Left renal cortex interstitium (tissue), 4 donors: ENCODE data around the gene TSPAN14. TPM values are rescaled to one million over a fixed set of nuclear protein-coding genes. Genes with fewer than 3 reads are reported as not detected.
"Not testable (repeated sequence)": the region's sequence is repeated elsewhere in the genome, so short reads cannot be mapped to it uniquely, and the experiment has no call there.

ENCODE experiments used
- DNase-seq, 4 donors: peaks; one replicate each; pipeline ENCODE4 v3.0.0-alpha.2; 2013; ENCODE audit warnings: low read depth in 4 of 4, low spot score in 2 of 4, missing footprints in 1 of 4
- polyA plus RNA-seq, 4 donors: library from polyadenylated mRNA; unstranded; fragments of 120-200 nt; gene quantifications; one replicate each; pipeline ENCODE4 v1.2.1, GENCODE V29; 2013; ENCODE audit not compliant: insufficient read length in 4 of 4

The TSPAN14 gene
- polyA plus RNA-seq, 4 donors = 78.7 to 98.0 (median 91.3) TPM

DNA sequence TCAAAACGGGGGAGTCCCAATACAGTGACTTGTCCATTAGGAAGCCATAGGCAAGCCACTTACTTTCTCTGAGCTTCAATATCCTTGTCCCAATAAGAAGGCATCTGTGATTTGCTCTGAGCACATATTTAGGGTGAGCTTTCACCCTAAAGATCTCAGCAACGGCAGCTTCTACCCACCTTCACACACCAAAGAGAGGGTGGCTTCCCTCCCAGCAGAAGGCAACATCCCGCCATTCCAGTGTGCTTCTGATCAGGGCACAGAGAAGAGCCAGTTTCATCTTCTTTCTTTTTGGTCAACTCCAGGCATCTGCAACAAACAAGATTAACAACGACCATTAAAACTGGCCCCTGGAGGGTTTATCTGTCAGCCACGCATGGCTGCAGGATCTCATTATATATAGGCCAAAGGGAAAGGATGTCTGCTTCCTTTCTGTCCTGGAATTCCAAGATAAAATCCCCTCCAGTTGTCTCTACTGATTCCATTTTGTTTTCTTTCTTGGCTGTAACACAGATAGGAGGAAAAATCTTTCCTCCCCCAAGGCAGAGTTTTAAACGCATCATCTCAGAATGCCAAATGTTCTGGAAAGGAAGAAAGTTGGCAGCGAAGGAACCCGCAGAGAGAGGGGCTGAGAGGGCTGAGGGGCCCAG is 83.1 kb downstream of the TSPAN14 start:
- DNase-seq = no peak

DNA sequence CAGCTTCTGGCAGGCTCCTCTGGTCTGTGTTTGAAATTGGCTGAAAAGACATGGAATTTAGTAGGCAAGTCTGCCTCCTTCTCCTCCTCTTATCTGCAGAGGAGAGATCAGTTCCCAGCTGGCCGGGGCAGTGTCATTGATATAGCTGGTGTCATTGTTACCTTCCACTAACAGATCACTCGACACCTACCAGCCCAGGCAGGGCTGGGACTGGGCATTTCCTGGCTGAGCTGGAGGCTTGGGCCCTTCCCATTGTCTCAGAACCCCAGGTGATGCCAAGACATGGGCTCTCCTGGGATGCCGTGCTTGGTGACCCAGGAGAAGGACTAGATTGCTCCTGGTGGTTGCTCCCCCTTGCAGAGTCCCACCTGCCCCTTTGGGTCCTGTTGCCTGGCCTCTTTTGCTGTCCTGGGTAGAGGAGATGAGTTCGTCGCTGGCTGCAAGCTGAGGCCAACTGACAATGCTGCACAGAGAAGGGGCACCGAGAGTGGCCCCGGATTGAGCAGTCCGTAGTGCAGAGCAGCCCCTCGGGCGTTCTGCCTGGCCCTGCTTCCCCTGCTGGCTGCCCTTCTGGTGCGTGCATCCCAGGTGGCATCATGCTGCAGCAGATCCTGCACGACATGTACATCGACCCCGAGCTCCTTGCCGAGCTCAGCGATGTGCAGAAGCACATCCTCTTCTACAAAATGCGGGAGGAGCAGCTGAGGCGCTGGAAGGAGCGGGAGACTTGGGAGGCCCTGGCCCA is 83.8 kb downstream of the TSPAN14 start, which contains the start of gene SH2D4B:
Gene SH2D4B, plus strand, starts transcription at position 167 of the 745 bp plus-strand sequence. Its CDS starts 430 bp downstream, at position 597.
- no peak for DNase-seq

DNA sequence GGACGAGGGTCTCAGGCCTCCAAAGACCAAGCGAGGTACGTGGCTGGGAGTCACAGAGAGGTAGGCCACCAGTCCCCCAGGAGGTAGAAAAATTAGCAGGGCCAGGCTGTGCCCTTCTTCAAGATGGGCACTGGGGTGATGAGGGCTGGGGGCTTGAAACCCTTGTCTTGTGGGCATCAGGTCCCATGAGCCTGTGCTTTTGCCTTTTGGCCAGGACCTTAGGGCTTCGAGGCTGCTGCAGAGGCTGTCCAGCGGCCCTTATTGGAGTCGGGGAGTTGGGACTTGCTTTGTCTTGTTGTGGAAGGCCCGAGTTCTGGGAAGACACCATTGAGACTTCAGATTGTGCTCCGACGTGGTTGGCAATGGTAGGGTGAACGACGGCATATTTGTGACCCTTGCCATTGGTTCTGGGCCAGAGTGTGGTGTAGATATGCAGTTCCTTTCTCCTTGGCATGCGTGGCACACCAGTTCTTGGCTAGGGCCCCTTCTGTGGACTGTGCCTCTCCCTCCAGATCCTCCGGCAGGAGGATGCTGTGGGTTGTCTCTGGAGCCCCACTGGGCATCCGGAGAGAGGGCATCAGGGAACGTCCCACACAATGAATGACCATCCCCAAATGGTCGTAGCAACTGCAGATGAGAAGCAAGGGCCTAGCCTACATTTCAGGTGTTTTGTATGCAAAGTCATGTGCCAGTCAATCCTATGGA is 84.5 kb downstream of the TSPAN14 start:
- DNase-seq = no peak

DNA sequence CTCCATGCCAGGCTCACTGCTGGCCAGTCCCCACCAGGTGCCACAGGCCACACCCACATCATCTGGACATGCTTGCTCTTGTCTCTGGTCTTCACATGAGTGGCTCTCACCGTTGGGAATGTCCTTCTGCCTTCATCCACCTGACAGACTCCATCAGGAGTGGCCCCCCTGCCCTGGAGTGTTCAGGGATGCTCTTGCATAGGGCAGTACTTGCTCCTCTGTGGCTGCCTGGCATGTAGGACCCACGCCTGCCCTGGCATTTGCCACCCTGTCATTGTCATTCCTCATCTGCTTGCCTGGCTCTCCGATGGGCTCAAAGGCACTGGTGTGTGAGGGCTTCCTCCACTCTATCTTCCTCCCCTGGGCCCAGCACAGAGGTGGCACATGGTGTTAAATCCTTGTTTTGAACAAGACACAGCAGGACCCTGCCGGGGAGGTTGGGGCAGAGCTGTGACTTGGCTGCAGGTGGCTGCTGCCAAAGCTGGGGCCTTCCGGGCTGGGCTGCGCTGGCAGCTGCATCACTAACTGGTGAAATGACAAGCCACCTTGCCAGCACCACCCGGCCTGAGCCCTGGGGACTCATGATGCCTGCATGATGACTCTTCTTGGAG is 85.4 kb downstream of the TSPAN14 start:
- DNase-seq = no peak

GRCh38 chr10:80540136-80540535 is 86.0 kb downstream of the TSPAN14 start:
- DNase-seq = no peak

GRCh38 chr10:80540618-80540980 is 86.5 kb downstream of the TSPAN14 start:
- DNase-seq = no peak

GRCh38 chr10:80540981-80541750 is 87.1 kb downstream of the TSPAN14 start:
- no peak for DNase-seq

GRCh38 chr10:80542053-80542452 is 87.9 kb downstream of the TSPAN14 start:
- no peak for DNase-seq

GRCh38 chr10:80542652-80543318 is 88.7 kb downstream of the TSPAN14 start:
- DNase-seq = no peak

DNA sequence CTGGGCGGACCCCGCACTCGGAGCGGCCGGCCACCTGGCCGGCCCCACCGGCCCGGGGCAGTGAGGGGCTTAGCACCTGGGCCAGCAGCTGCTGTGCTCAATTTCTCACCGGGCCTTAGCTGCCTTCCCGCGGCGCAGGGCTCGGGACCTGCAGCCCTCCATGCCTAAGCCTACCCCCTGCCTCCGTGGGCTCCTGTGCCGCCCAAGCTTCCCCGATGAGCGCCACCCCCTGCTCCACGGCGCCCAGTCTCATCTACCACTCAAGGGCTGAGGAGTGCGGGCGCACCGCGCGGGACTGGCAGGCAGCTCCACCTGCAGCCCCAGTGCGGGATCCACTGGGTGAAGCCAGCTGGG is 89.2 kb downstream of the TSPAN14 start:
- not testable (repeated sequence) for DNase-seq

GRCh38 chr10:80544316-80544953 is 90.3 kb downstream of the TSPAN14 start:
- no peak for DNase-seq

DNA sequence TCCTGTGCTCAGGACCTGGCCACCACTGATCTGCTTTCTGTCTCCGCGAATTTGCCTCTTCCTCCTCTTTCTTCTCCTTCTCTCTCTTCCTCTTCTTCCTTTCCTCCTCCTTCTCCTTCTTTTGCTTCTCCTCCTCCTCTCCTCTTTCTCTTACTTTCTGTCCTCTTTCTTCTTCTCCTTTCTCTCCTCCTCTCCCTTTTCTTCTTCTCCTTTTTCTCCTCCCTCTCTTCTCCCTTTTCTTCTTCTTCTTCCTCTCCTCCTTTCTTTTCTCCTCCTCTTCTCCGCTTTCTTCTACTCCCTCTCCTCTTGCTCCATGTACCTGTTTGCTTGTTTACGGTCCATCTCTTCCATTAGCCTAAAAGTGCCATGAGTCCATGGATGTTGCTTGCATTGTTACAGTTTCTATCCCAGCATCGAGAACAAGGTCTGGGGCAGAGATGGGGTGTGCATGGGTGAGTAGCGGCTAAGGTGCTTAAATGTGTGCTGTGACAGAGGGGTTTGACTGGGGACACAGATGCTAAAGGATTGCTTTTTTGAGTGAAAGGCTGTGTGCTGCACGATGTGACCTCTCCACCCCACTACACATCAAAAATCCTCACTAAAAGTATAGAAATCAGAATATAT is 91.3 kb downstream of the TSPAN14 start:
- DNase-seq = no peak

DNA sequence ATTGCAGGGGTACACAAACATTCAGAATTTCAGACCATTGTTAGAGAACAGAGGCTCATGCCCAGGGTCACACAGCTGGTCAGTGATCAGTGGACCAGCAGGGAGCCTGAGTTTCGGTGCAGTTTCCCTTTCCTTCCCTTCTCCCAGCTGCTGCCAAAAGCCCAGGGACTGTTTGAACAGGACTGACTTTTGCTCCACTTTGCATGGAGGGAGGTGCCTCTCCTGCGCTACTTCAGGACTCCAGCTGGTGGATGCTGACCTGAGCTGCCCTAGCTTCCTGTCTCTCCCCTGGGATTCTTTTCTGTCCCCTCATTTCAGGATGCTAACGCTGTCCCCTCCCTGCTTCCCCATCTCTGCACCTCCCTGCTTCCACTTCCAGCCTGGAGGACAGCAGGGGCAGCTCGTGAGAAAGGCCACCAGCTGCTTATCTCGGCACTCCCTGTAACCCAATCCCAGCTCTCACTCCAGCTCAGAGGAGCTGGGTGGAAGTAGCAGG is 98.1 kb downstream of the TSPAN14 start:
- DNase-seq = no peak

GRCh38 chr10:80553436-80553835 is 99.3 kb downstream of the TSPAN14 start:
- no peak for DNase-seq

GRCh38 chr10:80554050-80554449 is 99.9 kb downstream of the TSPAN14 start:
- DNase-seq = no peak

DNA sequence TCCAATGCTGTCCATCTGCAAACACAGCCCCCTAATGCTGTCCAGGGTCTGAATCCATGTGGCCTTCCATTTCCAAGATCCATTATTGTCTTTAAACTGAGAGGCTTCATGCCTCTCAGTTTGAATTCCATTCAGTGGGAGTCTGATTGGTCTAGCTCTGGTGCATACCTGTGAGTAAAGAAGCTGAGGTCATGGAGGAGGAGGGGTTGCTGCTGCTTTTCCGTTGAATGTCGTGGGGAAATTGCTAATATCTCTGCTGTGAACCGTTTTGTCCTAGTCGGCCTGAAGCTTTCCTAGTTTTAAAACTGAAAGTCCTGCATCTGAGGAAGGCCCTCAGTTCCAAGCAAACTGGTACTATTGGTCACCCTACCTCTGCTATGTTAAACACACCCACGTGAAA is 101.3 kb downstream of the TSPAN14 start:
- DNase-seq = no peak

DNA sequence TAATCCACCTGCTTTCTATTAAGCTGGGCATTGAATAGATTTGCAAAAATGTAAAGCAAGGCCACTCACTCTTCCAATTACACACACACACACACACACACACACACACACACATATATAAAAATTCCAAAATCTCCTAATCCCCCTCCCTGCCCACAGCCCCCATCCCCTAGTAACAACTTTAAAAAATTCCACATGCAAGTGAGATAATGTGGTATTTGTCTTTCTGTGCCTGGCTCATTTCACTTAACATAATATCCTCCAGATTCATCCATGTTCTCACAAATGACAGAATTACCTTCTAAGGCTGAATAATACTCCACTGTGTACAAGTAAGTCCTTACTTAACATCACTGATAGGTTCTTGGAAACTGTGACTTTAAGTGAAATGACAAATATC is 107.8 kb downstream of the TSPAN14 start:
- DNase-seq = no peak

- DNase-seq = no peak
Measured at GRCh38 chr10:80567292-80567691, 113.2 kb downstream of the TSPAN14 start.
